CD1c-positive myeloid dendritic cell (primary cell): Measurements from ENCODE around the gene NCOA1.
"Not testable (repeated sequence)": the region's sequence is repeated elsewhere in the genome, so short reads cannot be mapped to it uniquely, and the experiment has no call there.

ENCODE experiments used
- DNase-seq: peaks from one replicate; pipeline ENCODE4 v3.0.0-alpha.2; 2016; ENCODE audit errors: extremely low spot score

Gene NCOA1

DNA sequence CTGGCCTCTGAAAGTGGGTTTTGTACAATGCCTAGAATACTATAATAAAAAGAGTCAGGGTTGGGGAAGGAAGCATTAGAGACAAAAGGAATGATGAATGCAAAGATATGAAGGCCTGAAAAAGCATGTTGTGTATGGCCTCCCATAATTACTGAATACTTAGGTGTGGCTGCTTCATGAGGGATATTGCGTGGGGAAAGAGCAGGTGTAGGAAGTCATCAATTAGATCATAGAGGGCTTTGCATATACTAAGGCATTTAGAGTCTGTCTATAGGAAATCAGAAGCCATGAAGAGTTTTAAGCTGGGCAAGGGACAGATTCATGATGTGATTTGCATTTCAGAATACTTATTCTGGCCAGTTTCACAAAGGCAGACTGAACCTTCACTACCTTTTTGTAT lies 48.2 kb downstream of the NCOA1 start:
- no peak for DNase-seq

DNA sequence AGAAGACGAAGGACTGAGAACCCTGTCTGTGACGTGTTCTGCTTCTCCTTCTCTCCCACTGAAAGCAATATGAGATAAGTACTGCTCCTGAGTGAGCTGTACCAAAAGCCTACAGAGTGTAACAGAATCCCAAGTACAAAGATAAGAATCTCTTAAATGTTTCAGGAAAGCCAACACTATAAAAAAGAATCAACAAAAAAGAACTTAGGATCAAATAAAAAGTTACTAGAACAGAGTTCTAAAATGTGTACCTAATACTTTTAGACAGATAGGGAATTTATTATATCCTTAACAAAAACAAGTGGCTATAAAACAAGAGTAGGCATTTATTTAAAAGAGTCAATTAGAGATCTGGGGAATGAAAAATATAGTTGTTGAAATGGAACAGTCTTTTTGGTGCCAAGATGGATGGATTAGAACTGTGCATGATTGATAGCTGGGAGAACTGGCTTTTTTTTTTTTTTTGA lies 49.0 kb downstream of the NCOA1 start:
- no peak for DNase-seq

DNA sequence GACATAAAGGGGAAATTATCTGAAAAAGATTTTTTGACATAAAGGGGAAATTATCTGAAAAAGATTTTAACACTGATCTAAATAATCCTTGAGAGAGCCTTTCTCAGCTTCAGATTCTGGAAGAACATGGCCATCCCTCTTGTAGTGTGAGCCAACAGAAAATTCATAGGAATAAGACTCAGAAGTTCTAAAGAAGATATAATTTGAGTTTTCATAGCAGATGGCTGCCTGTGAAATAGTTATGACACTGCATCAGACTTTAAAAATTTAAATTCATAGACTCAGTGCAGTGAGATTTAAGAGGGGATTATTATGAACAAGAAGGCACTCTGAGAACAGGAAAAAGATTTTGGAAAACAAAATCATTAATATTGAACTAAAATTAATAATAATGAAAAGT lies 50.6 kb downstream of the NCOA1 start:
- DNase-seq = no peak

DNA sequence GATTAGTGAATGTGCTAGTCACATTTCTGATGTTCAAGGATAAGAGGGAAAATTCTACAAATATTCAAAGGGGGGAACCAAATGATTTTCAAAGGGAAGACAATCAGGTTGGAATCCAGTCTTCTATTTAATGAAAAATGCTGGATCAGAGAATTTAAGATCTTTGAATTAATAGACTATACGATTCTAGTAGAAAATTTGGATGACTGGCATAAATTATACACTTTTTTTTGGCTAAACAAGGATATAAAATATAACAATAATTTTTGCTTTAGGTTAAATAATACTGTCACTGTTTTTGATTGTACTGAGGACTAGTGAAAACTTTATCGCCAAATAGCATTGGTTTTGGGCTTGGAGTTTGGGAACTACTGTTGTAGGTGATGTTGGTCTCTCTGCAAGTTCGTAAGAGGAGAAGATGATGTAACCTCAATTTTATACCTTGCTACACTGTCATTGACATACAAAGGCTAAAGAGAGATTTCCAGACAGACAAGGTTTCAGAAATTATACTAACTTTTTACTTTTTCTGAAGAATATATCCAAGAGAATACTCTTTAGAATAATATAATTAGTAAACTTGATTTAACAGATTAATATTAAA lies 51.3 kb downstream of the NCOA1 start:
- no peak for DNase-seq

DNA sequence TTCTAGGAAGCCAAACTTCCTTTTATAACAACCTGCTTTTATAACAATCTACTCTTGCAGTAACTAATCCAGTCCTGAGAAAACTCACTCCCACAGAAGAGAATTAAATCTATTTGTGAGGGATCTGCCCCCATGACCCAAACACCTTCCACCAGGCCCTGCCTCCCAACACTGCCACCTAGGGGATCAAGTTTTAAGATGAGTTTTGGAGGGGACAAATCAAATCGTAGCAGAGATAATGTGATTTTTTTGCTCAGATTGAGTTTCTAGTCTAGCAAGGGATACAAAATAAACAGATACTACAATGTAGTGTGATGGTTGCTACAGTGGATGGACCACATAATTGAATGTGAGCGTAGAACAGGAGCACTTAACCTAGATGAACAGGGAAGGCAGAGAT lies 52.2 kb downstream of the NCOA1 start:
- no peak for DNase-seq

DNA sequence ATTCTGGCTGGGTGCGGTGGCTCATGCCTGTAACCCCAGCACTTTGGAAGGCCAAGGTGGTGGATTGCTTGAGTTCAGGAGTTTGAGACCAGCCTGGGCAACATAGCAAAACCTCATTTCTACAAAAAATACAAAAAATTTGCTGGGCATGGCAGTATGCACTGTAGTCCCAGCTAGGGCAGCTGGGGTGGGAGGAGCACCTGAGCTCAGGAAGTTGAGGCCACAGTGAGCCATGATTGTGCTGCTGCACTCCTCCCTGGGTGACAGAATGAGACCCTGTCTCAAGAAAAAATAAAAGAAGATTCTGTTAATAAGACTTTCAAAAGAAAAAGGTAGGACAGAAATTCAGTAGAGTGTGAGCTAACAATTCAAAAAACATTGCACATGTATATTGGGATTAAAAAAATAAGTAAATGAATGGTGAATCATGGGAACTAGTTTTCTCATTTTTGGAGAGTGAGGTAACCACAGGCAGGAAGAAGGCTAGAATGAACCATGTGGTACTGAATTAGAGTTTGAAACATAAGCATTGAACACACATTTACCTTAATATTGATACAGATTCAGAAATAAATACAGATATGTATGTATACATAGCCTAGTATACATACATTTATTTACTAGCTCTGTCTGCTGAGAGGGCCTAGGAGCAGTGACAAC lies 53.5 kb downstream of the NCOA1 start:
- no peak for DNase-seq

DNA sequence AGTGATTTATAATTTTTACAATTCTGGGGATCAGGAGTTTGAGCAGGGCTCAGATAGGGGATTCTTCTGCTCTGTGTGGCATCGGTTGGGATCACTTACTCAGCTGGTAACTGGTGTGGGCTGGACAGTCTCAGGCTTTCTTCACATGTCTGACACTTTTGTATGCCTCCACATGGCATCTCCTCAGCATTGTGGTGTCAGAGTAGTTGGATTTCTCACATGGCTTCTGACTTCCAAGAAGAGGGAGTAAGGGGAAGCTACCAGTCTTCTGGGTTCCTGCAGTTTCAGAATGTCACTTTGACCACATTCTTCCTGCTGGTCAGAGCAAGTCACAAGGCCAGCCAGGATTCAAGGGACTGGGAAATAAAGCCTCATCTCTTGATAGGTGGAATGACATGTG lies 55.6 kb downstream of the NCOA1 start:
- peak; percentile 52 for DNase-seq

DNA sequence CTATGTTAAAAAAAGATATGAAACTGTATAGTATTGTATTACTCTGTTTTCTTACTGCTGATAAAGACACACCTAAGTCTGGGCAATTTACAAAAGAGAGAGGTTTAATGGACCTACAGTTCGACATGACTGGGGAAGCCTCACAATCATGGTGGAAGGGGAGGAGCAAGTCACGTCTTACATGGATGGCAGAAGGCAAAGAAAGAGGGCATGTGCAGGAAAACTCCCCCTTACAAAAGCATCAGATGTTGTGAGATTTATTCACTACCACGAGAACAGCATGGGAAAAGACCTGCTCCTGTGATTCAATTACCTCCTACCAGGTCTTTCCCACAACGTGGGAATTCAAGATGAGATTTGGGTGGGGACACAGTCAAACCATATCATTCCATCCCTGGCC lies 57.0 kb downstream of the NCOA1 start:
- DNase-seq = no peak

DNA sequence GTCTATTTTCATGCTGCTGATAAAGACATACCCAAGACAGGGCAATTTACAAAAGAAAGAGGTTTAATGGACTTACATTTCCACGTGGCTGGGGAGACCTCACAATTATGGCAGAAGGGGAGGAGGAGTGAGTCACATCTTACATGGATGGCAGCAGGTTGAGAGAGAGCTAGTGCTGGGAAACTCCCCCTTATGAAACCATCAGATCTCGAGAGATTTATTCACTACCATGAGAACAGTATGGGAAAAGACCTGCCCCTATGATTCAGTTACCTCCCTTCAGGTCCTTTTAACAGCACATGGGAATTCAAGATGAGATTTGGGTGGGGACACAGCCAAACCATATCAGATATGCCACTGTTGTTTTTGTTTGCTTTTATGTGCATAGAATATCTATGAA lies 59.2 kb downstream of the NCOA1 start:
- DNase-seq = not testable (repeated sequence)

DNA sequence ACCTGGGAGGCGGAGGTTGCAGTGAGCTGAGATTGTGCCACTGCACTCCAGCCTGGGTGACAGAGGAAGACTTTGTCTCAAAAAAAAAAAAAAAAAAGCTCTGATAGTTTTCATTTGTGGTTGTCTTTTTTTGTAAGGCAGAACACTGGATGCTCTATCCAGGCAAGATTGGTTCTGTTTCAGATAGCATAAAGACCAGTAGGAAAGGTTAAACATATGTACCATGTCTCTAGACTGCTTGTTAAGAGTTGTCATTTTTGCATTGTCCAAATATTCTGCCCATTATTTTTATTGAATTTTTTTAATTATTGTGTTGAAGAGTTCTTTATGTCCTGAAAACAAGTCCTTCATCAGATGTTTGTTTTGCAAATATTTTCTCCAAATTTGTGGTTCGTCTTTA lies 60.0 kb downstream of the NCOA1 start:
- no peak for DNase-seq

DNA sequence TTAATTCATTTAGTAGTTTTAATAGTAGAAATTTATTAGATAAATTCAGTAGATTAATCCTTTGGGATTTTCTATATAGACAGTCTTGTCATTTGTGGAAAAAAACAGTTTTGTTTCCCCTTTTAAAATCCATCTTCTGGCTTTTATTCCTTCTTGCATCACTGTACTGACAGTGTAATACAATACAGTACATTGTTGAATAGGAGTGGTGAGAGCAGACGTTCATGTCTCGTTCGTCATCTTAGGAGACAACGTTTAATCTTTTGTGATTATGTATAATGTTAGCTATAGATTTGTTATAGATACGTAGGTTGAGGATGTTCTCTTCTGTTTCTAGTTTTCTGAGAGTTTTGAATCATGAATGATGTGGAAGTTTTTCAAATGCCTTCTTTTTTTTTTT lies 61.8 kb downstream of the NCOA1 start:
- no peak for DNase-seq

DNA sequence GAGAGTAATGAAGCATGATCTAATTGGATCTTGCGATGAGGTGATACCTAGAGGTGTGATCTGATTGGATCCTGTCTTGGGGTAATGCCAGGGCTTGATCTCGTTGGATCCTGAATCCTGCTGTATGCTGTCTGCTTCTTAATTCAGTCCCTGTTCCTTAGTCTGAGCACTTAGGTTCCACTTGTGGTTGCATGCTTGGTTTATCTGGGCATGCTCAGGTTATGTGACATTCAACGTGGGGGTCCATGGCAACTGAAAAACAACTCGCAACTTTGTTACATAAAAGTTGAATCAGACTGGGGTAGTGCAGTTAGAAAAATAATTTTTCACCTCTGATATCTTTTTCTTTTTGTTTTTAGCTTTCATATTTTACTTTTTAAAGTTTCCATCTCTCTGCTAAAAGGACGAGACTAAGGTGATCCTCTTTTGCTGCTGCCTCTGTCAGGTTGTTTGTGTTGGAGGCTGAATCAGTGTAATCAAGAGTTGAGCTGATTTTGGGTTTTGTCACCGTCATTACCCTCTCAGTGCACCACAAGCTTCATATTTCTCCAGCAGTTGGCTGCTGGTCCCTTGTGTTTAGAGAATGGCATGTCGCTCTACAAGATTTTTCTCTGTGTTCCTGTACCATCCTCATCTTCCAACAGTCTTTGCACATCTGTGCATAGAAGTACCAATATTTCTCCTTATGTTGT lies 67.9 kb downstream of the NCOA1 start:
- DNase-seq = no peak

DNA sequence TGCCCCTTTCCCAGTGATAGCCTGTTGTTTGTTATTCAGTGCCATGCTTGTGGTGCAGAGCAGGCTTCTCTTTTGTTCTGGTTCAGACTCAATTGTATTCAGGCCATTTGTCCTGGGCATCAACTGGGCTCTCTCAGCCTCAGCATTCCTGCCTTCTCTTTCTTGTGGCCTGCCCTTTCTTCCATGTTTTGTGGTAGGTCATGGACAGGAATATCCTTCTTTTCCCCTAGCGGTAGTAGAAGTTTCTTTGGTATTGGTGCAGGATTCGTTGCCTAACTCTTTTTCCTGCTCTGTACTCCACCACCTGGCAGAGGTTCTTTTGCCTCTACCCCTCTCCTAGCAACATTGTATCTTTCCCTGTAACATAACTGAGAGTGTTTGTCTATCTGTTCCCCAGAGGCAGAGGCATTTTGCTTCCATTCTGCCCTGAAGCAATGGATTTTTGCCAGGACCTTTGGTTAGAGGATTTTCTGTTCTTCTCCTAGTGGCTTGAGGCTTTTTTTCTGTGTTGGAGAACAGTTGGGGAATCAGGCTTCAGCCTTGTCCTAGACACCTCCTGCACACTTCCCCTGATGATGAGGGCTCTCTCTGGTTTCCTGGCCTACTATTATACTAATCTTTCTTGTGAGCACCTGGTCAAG lies 68.5 kb downstream of the NCOA1 start:
- no peak for DNase-seq

DNA sequence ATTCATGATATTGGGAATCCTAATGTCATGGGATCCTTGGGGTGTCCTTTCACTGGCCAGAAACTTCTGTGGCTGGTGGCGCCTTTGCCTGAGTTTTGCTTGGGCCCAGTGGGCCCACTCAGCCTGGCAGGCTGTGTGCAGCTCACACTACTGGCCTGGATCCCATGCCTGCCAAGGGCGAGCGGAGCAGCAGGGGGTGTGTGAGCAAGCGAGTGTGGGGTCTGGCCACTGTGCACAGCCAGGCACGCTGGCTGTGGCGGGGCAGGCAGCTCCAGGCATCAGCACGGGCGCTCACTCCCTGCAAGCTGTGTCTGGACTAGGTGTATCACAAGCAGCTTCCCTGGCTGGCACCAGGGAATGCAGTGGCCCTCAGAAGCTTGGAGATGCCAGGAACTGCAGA lies 74.5 kb downstream of the NCOA1 start:
- no peak for DNase-seq

DNA sequence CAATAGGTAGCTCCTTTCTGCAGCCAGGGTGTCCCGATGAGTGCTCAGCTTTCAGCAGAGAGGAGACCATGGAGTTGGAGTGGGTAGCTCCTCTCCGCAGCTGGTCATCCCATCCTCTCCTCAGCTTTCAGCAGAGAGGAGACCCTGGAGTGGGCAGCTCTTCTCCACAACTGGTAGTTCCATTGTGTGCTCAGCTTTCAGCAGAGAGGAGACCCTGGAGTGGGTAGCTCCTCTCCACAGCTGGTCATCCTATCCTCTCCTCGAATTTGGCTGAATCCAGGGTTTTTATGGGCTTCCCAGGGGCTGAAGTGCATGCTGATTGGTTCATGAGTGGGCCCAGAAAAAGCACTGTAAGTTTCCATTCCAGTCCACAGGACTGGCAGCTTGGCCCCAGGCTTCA lies 75.2 kb downstream of the NCOA1 start:
- no peak for DNase-seq

DNA sequence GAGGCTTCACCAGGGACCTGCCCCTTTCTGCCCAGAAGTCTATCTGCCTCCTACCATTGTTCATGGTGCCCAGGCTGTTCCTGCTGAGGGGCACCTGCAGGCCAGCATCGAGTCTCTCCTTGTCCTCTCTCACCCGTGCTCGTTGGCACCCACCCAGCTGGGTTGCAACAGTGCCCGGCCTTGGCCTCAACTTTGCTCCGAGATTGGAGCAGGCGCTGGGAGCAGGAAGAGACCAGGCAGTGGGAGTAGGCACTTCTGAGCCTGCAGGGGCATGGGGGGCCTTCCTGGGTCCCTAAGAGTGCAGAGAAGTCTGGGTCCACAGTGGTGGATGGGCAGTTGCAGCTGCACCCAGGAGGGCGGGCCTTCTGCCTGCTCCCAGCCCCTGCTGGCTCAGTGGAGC lies 75.6 kb downstream of the NCOA1 start:
- no peak for DNase-seq

DNA sequence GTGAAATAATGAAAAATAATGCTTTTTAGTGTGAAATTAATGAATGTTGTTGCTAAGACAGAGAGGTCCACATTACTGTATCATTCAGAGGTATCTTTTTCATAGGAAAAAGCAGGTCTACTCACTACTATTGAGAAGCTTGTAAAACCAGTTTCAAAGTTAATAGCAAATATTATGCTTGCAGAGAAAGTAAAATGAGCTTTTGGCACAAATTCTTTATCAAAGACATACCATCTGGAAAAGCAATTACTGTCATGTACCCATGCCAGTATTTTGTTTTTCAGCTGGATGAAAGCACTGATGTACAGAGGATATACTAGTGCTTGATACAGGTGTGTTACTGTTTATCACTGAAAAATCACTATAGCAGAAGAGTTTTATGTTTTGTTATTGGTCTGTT lies 77.5 kb downstream of the NCOA1 start:
- DNase-seq = no peak

DNA sequence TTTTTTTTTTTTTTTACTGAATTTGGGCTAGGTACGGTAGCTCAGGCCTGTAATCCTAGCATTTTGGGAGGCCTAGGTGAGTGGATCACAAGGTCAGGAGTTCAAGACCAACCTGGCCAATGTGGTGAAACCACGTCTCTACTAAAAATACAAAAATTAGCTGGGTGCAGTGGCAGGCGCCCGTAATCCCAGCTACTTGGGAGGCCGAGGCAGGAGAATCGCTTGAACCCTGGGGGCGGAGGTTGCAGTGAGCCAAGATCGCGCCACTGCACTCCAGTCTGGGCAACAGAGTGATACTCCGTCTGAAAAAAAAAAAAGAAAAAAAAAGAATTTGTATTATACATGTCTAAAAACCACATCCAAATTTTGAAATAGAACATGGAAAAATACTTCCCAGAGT lies 78.5 kb downstream of the NCOA1 start:
- DNase-seq = not testable (repeated sequence)

DNA sequence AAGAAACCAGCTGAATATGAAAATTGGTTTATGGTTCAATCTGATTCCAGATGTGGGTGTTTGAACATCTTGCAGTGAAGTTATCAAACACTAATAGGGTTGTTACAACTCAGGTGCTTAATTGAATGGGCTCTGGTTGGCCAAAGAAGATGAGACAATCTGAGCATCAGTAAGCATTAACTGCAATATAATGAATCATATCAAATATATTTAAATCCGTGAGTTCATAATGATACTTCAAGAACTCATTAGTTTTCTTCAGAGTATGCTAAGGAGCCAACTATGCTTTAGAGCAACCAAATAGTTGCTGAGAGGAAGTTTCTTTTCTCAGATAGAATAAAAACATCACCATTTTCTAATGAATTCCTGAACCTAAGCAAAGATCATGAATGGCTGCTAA lies 79.2 kb downstream of the NCOA1 start:
- no peak for DNase-seq

DNA sequence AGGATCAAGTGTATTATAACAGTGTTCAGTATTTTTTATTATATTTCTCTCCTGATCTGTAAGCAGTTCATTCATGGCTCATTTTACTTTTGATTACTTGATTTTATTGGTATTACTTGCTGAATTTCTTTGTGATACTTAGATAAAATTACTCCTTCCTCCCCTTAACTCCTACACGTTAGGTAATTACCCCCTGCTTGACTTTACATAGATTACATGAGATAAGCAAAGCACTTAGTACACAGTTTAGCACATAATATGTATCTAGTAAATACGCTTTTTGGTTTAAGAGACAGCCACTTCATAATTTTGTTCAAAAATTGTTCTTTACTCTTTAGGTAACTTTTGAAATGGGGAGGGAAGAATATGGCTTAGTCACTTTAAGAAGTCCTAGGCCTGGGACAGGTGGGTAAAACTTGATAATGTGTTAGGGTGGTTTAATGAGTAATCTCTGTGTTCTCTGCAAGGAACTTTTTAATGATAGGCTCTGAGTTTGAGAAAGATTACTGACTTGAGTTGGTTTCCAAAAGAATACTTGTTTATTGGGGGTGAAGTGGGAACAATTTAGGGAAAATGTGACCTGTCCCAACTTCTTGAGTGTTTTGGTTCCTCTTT lies 80.9 kb downstream of the NCOA1 start:
- DNase-seq = no peak

DNA sequence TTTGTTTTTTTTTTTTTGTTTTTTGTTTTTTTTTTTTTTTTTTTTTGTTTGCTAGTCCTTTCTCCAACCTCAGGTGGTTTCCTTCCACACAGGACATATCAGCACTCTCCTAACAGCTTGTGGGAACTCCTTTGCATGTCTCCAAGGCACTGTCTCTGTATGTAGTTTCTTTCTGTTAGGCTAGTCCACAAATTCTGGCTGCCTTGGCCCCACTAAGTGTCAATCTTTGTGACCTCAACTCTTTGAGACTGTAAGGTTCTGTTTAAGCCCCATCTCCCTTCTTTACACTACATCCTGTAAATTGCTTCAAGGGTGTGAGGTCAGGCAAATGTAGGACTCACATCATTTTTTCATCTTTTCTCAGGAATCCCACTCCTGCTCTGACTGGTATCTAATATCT lies 85.1 kb downstream of the NCOA1 start:
- no peak for DNase-seq

DNA sequence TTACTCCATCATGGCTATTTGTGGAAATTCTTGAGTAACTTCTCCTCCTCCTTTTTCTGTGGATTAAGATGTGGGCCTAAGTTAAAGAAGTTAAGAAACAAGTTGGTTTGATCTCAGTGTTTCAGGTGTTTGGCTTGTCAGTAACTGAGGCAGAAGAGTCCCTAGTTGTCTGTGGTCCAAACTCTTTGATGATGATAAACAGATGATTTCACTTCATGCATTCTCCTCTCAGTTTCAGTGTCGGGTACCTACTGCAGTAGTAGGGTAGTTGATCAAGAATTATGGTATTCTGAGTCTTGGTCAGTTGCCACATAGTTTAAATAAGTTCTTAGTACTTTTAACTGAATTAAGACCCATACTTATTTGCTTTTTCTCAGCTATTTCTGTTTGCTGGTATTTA lies 85.6 kb downstream of the NCOA1 start:
- DNase-seq = no peak
